EH (cell line): ENCODE measurements around the gene DICER1.
"Not testable (repeated sequence)": the region's sequence is repeated elsewhere in the genome, so short reads cannot be mapped to it uniquely, and the experiment has no call there.

ENCODE experiments used
- DNase-seq: peaks from one replicate; pipeline ENCODE4 v3.0.0-alpha.2; 2015; ENCODE audit warnings: low read depth

DICER1 gene

GRCh38 chr14:95157327-95158189, at the start of gene DICER1:
Gene DICER1, minus strand, starts transcription at chr14:95157529. Its CDS starts 24,071 bp downstream, at chr14:95133458.
- peak; percentile 92 for DNase-seq

- DNase-seq = no peak
Measured at GRCh38 chr14:95206534-95206933, 49.2 kb upstream of the DICER1 start.

- DNase-seq = no peak
Measured at GRCh38 chr14:95204705-95205104, 47.4 kb upstream of the DICER1 start.

GRCh38 chr14:95201745-95202144, 44.4 kb upstream of the DICER1 start:
- not testable (repeated sequence) for DNase-seq

- DNase-seq = no peak
Measured at GRCh38 chr14:95200404-95200803, 43.1 kb upstream of the DICER1 start.

GRCh38 chr14:95199298-95199983, 42.1 kb upstream of the DICER1 start:
- no peak for DNase-seq

GRCh38 chr14:95198320-95198719, 41.0 kb upstream of the DICER1 start:
- DNase-seq = no peak

GRCh38 chr14:95197551-95197950, 40.2 kb upstream of the DICER1 start:
- DNase-seq = no peak

GRCh38 chr14:95196826-95197545, 39.7 kb upstream of the DICER1 start:
- DNase-seq = no peak

GRCh38 chr14:95196268-95196667, 38.9 kb upstream of the DICER1 start:
- no peak for DNase-seq

- DNase-seq = no peak
Measured at GRCh38 chr14:95195031-95195430, 37.7 kb upstream of the DICER1 start.

- DNase-seq = no peak
Measured at GRCh38 chr14:95193081-95193480, 35.8 kb upstream of the DICER1 start.

- no peak for DNase-seq
Measured at GRCh38 chr14:95192311-95192710, 35.0 kb upstream of the DICER1 start.

- no peak for DNase-seq
Measured at GRCh38 chr14:95191445-95192199, 34.3 kb upstream of the DICER1 start.

GRCh38 chr14:95190857-95191256, 33.5 kb upstream of the DICER1 start:
- DNase-seq = no peak

- no peak for DNase-seq
Measured at GRCh38 chr14:95190346-95190840, 33.1 kb upstream of the DICER1 start.

- DNase-seq = no peak
Measured at GRCh38 chr14:95189367-95190132, 32.2 kb upstream of the DICER1 start.

GRCh38 chr14:95188380-95188779, 31.1 kb upstream of the DICER1 start:
- no peak for DNase-seq

- no peak for DNase-seq
Measured at GRCh38 chr14:95185767-95186392, 28.6 kb upstream of the DICER1 start.

- peak; percentile 9 for DNase-seq
Measured at GRCh38 chr14:95185033-95185766, 27.9 kb upstream of the DICER1 start.
